GM18499 (cell line): Measurements from ENCODE around the gene GBX2.
"Not testable (repeated sequence)": the region's sequence is repeated elsewhere in the genome, so short reads cannot be mapped to it uniquely, and the experiment has no call there.

Experiments used
- ATAC-seq: cut with Tn5 transposase; IDR thresholded peaks from one replicate; pipeline ENCODE4 v1.9.1; 2021; ENCODE audit warnings: moderate number of reproducible peaks; ENCODE audit not compliant: insufficient read depth, unreplicated experiment

GBX2 gene

GRCh38 chr2:236157815-236158498, 10.2 kb downstream of the GBX2 start:
- no peak for ATAC-seq

DNA sequence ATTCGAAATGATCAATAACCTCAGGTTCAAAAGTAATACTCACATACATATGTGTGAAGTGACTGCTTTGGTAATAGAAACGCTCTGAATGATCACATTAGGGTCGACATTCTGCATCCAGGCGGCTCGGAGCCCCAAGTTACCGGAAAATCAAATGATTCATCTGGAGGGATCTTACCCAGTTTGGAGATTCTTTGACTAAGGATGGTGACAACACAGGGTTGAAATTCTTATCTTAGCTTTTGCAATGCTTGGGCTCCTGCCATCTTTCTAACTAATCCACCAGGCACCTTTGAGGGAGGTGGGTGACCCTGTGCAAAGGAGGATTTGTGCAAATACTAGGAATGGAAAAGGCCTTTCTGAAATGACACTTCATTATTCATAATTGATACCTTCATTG, 10.8 kb downstream of the GBX2 start:
- ATAC-seq = no peak

DNA sequence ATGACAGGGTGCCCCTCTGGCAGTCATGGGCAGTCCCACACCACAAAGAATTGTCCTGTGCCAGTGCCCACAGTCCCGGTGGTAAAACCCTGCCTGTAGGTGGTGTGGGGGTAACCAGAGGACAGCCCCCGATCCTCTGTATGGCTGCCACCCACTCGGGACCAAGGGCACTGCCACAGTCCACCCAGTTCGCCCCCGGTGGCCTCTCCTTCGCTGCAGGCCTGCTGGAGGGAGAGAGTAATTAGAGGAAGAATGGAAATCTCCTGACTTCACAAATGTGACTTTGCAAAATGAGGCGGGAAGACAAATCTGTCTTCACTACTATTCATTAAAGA, 11.4 kb downstream of the GBX2 start:
- ATAC-seq = no peak

DNA sequence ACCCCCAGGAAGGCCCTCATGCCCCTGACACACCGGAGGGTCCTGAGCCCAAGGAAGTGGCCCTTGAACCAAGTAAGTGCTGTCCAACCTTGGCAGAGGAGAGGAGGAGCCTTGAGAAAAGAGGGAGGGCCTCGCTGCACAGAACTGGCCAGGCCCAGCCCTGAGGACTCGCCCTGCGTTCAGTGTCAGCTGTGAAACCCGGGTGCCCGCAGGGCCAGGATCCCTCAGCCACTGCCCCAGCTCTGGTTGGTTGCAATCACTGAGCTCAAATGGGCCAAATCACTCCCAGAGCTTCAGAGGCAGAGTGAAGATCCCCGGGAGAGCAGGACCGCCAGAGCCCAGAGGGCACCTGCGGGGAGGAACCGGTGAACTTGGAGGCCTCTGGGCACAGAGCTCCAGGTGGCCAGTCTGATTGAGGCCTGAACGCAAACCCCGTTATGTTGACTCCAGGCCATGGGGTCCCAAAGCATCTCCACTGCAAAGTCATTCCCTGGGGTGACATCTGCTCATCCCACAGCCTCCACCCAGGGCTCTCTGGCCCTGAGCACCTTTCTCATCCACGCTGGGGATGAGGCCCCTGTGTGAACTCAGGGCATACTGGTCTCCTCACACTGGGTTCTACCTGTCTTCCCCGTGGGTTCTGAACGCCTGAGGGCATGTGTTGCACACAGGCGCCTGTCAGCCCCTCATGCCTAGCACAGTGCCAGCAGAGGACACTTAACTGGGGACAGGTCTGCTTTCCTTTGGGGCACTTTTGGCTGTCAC, 11.9 kb downstream of the GBX2 start:
- ATAC-seq = no peak

DNA sequence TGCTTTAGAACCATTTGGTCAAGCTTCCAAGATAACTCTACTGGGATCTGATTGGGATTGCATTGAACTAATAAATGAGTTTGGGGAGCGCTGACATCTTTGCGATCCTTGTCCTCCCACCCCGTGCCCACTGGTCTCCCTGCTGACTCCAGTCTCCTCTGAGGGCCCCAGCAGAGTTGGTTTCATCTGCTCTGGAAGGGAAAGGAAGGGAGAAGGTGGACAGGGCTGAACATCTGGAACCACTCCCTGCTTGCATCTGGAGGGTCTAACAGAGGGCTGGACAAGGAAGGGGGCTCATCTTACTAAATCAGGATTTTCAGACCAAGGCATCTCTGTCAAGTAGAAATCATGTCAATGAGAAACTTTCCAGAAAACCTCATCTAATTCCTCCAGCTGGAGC, 12.8 kb downstream of the GBX2 start:
- ATAC-seq = no peak

DNA sequence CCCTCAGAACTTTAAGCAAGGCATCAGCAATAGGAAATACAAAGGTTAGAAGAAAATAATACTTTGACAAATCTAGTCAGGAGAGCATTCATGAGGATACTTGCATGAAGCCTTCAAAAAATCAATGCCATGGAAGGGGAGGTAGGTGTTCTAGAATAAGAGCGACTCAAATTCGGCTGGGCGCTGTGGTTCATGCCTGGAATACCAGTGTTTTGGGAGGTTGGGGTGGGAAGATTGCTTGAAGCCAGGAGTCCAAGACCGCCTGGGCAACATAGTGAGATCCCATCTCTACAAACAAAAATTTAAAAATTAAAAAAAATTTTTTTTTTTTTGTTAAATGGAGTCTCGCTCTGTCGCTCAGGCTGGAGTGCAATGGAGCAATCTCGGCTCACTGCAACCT, 21.8 kb downstream of the GBX2 start:
- ATAC-seq = no peak

DNA sequence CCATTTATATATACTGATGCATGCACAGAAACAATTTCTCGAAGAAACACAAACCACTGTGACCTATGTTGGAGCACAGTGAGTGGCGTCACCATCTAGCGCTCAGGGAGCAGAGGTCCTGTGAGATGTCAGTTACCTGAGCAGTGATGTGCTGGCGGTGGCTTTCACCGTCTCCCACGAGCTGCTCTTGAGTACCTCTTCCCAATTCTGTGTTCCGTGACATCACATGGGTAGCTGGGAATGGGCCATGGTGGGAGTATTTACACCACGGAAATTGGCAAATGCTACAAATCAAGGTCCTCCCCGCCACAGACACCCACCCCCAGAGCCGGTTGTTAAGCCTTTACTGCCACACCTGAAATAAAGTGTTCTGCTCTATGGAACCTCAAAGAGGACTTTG, 24.4 kb downstream of the GBX2 start:
- no peak for ATAC-seq

DNA sequence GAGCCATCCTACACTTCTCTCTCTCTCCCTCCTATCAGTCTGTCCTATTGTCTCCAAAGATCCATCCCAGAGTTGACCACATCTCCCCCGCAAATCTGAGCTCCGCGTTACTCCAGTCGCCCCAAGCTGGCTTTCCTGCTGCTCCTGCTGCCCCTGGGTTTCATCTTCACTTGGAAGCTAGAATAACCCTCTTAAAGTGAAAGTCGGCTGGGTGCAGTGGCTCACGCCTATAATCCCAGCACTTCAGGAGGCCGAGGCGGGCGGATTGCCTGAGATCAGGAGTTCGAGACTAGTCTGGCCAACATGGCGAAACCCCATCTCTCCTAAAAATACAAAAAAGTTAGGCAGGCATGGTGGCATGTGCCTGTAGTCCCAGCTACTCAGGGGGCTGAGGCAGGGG, 26.6 kb downstream of the GBX2 start:
- not testable (repeated sequence) for ATAC-seq

- ATAC-seq = no peak
Observed at GRCh38 chr2:236137066-236137465, 31.1 kb downstream of the GBX2 start.

- no peak for ATAC-seq
Observed at GRCh38 chr2:236136538-236136937, 31.6 kb downstream of the GBX2 start.

GRCh38 chr2:236133410-236134012, 34.7 kb downstream of the GBX2 start:
- no peak for ATAC-seq

DNA sequence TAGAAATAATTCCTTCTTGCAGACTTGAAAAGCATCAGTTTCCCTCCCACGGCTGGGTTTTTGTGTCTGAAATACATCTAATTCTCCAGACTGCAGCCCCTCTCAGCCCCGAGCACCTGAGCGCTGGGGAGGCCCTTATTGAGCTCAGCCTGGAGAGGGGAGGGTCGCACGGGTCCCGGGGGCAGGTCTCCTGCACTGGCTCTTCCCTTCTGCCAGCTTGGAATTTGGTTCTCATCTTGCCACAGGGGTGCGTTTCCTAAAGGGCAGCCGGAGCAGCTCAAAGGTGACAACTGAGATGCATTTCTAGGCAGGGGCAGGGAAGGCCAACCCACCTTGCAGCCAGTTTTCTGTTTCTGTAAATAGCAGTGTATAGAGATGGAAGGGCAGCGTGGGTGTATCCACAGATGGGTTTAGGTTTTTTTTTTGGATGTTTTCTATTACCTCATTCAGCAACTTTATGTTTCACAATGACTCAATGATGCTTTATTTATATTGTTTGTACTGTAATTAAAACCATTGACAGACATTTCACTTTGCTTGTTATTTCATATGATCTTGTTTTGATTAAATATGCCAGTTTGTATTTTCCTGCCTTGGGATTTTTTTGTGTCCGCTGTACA, 37.0 kb downstream of the GBX2 start:
- ATAC-seq = no peak

DNA sequence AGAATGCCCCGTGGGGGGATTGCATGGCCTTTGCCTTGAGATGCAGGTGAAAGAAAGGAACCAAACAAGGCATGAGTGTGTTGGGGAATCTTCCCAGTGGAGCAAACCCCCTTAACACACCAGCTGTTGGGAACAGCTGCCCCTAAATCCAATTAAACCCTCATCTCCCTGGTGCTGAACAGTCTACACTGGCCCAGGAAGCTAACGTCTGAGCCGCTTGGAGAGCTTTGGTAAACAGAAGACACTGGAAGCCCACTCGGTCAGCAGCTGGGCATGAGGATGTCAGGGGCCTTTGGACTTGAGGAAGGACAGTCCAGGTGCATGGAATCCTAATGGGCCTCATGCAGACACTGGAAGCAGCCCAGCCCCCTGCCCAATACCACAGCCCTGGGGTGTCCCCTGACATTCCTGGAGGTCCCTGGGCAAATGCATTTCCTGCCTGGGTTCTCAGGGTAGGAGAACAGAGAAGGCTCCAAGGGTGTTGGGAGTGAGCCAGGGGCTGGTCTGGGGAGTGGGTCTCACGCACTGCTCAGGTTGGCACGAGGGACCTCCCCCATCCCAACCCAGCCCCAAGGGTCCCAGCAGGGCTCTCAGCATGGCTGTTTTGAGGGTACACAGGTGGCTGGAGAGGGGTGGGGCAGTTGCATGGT, 37.7 kb downstream of the GBX2 start:
- ATAC-seq = no peak

DNA sequence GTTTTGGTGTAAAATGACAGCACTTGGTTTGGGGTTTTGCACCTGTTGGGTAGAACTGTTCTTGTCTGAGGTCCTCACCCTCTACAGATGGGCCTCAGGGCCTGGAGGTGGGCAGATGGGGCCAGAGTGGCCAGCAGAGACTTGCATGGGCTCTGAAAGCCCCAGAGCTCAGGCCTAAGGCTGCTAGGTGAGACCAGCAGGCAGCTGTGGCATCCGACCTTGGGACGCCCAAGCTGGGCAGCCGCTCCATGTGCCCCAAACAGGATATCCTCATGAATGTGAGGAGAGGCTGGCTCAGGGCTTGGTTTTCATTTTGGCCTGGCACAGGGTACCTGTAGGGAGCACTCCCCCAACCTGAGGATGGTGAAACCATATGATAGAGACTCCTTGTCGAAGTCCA, 38.3 kb downstream of the GBX2 start:
- ATAC-seq = no peak

DNA sequence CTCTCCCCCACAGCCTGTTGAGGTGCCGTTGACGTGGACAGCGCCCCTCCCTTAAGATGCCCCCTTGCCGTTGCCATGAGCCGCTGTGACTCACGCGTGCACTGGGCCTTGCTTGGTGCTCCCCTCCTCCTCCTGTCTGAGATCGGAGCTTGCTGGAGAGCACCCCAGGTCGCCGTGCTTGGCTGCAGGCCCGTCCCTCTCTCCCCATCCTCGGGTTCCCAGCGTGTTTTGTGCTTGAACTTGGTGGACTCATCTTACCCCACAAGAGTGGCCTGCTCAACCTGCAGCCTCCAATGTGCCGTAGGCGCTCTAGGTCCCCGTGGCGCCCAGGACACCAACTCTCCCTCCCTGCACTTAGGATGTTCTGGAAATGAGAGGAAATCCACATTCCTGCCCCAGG, 39.9 kb downstream of the GBX2 start:
- no peak for ATAC-seq

GRCh38 chr2:236127010-236127409, 41.2 kb downstream of the GBX2 start:
- ATAC-seq = no peak

- no peak for ATAC-seq
Observed at GRCh38 chr2:236125541-236125940, 42.6 kb downstream of the GBX2 start.

DNA sequence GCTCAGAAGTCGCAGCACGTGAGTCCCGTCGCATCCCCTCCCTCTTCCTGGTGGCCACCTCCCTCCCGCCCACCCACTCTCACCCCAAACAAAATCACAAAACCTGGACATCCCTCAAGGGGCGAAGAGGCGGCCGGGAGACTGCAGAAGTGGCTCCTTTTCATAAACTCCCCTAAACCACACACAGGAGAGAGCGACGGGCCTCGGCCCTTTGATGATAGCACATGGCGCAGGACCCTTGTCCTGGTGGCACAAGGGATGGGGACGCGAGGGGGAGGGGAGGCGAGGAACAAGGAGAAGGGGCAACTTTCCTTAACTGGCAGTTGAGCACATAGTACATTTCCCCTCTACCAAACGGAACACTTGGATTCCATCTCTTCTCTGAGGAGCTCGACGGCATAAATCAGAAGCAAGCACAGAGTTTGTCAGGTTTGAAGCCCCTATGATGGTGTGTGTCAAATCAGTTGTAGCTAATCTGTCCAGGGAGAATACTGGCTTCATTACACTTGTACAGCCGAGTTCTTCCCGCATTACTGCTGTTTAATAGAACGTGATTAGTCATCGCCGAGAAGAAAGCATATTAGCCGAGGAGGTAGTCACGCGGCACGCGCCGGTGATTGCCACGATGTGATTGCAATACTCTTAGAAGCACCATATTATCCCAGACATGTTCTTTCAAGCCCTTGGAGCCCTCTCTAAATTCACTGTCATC, 43.8 kb downstream of the GBX2 start:
- no peak for ATAC-seq

GRCh38 chr2:236123716-236124115, 44.5 kb downstream of the GBX2 start:
- no peak for ATAC-seq

GRCh38 chr2:236122236-236122635, 46.0 kb downstream of the GBX2 start:
- no peak for ATAC-seq
